Stimulated activated CD8-positive, alpha-beta memory T cell treated with anti-CD3 and anti-CD28 coated beads, Interleukin-12 subunit alpha, Interleukin-12 subunit beta, amount 100 ng/mL, for 24 hours (primary cell): ENCODE results near the gene ANAPC1.
"Not testable (repeated sequence)": the region's sequence is repeated elsewhere in the genome, so short reads cannot be mapped to it uniquely, and the experiment has no call there.

ENCODE experiments used
- DNase-seq: peaks from one replicate; pipeline ENCODE4 v3.0.0-alpha.2; 2020; ENCODE audit errors: extremely low read depth

Gene ANAPC1

GRCh38 chr2:111790633-111791032, 93.4 kb downstream of the ANAPC1 start:
- not testable (repeated sequence) for DNase-seq

- DNase-seq = not testable (repeated sequence)
Measured at GRCh38 chr2:111784081-111784480, 99.9 kb downstream of the ANAPC1 start.

- DNase-seq = not testable (repeated sequence)
Measured at GRCh38 chr2:111782195-111782594, 101.8 kb downstream of the ANAPC1 start.

GRCh38 chr2:111781443-111782094, 102.4 kb downstream of the ANAPC1 start:
- DNase-seq = not testable (repeated sequence)

- DNase-seq = not testable (repeated sequence)
Measured at GRCh38 chr2:111777155-111777554, 106.8 kb downstream of the ANAPC1 start.

- DNase-seq = not testable (repeated sequence)
Measured at GRCh38 chr2:111776296-111776695, 107.7 kb downstream of the ANAPC1 start.

- not testable (repeated sequence) for DNase-seq
Measured at GRCh38 chr2:111772180-111772579, 111.8 kb downstream of the ANAPC1 start.

- not testable (repeated sequence) for DNase-seq
Measured at GRCh38 chr2:111770916-111771658, 112.9 kb downstream of the ANAPC1 start.

GRCh38 chr2:111768266-111769190, 115.5 kb downstream of the ANAPC1 start:
- not testable (repeated sequence) for DNase-seq

GRCh38 chr2:111767087-111767486, 116.9 kb downstream of the ANAPC1 start:
- DNase-seq = not testable (repeated sequence)

- DNase-seq = not testable (repeated sequence)
Measured at GRCh38 chr2:111766295-111766694, 117.7 kb downstream of the ANAPC1 start.

GRCh38 chr2:111764151-111764550, 119.8 kb downstream of the ANAPC1 start:
- not testable (repeated sequence) for DNase-seq

- DNase-seq = not testable (repeated sequence)
Measured at GRCh38 chr2:111760697-111761284, 123.2 kb downstream of the ANAPC1 start.

GRCh38 chr2:111752533-111752932, 131.5 kb downstream of the ANAPC1 start:
- not testable (repeated sequence) for DNase-seq

- not testable (repeated sequence) for DNase-seq
Measured at GRCh38 chr2:111750641-111751040, 133.4 kb downstream of the ANAPC1 start.

- DNase-seq = not testable (repeated sequence)
Measured at GRCh38 chr2:111748429-111748828, 135.6 kb downstream of the ANAPC1 start.

- DNase-seq = peak; percentile 10
Measured at GRCh38 chr2:111747410-111748115, 136.4 kb downstream of the ANAPC1 start.

- DNase-seq = not testable (repeated sequence)
Measured at GRCh38 chr2:111744751-111745150, 139.2 kb downstream of the ANAPC1 start.

GRCh38 chr2:111741517-111741916, 142.5 kb downstream of the ANAPC1 start:
- not testable (repeated sequence) for DNase-seq

- DNase-seq = not testable (repeated sequence)
Measured at GRCh38 chr2:111735838-111736721, 147.9 kb downstream of the ANAPC1 start.
